DMS153 treated with DMSO at 0.1 percent for 48 hours (cell line): ENCODE results near the gene TMEM202.
"Not testable (repeated sequence)": the region's sequence is repeated elsewhere in the genome, so short reads cannot be mapped to it uniquely, and the experiment has no call there.

Source experiments
- DNase-seq: peaks from one replicate; lab custom pipeline; 2025; ENCODE audit not compliant: unreplicated experiment; lab: John Stamatoyannopoulos, UW

Gene TMEM202

GRCh38 chr15:72397796-72398588 is at the start of gene TMEM202:
Gene TMEM202 (plus strand): TSS chr15:72398305. CDS start chr15:72398327, 22 bp downstream.
- no peak for DNase-seq

- no peak for DNase-seq
Measured at GRCh38 chr15:72353266-72353665, 44.8 kb upstream of the TMEM202 start.

- DNase-seq: no peak
Measured at GRCh38 chr15:72354496-72354895, 43.6 kb upstream of the TMEM202 start.

GRCh38 chr15:72358121-72358520 is 40.0 kb upstream of the TMEM202 start:
- DNase-seq: no peak

GRCh38 chr15:72358650-72359171 is 39.4 kb upstream of the TMEM202 start:
- no peak for DNase-seq

GRCh38 chr15:72361176-72361575 is 36.9 kb upstream of the TMEM202 start:
- no peak for DNase-seq

- DNase-seq: no peak
Measured at GRCh38 chr15:72365844-72366243, 32.3 kb upstream of the TMEM202 start.

- DNase-seq: no peak
Measured at GRCh38 chr15:72368325-72368724, 29.8 kb upstream of the TMEM202 start.

GRCh38 chr15:72368899-72369298 is 29.2 kb upstream of the TMEM202 start:
- DNase-seq: no peak

- no peak for DNase-seq
Measured at GRCh38 chr15:72369964-72370363, 28.1 kb upstream of the TMEM202 start.

GRCh38 chr15:72372361-72372760 is 25.7 kb upstream of the TMEM202 start:
- no peak for DNase-seq

GRCh38 chr15:72375501-72375845 is 22.6 kb upstream of the TMEM202 start:
- no peak for DNase-seq

- peak; percentile 33 for DNase-seq
Measured at GRCh38 chr15:72375846-72376581, 22.1 kb upstream of the TMEM202 start, which contains the start of gene HEXA. Gene HEXA (minus strand): TSS chr15:72376014. CDS start chr15:72375972, 42 bp downstream.

GRCh38 chr15:72377331-72377730 is 20.8 kb upstream of the TMEM202 start:
- DNase-seq: no peak

- not testable (repeated sequence) for DNase-seq
Measured at GRCh38 chr15:72379106-72379505, 19.0 kb upstream of the TMEM202 start.

- DNase-seq: no peak
Measured at GRCh38 chr15:72379856-72380430, 18.2 kb upstream of the TMEM202 start.

GRCh38 chr15:72380743-72381142 is 17.4 kb upstream of the TMEM202 start:
- no peak for DNase-seq

GRCh38 chr15:72382146-72382545 is 16.0 kb upstream of the TMEM202 start:
- no peak for DNase-seq

- no peak for DNase-seq
Measured at GRCh38 chr15:72387741-72388140, 10.4 kb upstream of the TMEM202 start.

- no peak for DNase-seq
Measured at GRCh38 chr15:72389231-72389630, 8.9 kb upstream of the TMEM202 start.

- not testable (repeated sequence) for DNase-seq
Measured at GRCh38 chr15:72396331-72396730, 1.8 kb upstream of the TMEM202 start.

- no peak for DNase-seq
Measured at GRCh38 chr15:72398648-72399047, 543 bp downstream of the TMEM202 start.
